HL-60/S4 (cell line): ENCODE measurements around the gene DUS4L.

ENCODE experiments used
- in situ Hi-C: fragments of 300-500 bp; cut with MboI; formaldehyde crosslinking; loops from 2 replicates; pipeline ENCODE4 v1.14.3; 2022; ENCODE audit warnings: low sequenced_read_pairs

DUS4L gene

DNA sequence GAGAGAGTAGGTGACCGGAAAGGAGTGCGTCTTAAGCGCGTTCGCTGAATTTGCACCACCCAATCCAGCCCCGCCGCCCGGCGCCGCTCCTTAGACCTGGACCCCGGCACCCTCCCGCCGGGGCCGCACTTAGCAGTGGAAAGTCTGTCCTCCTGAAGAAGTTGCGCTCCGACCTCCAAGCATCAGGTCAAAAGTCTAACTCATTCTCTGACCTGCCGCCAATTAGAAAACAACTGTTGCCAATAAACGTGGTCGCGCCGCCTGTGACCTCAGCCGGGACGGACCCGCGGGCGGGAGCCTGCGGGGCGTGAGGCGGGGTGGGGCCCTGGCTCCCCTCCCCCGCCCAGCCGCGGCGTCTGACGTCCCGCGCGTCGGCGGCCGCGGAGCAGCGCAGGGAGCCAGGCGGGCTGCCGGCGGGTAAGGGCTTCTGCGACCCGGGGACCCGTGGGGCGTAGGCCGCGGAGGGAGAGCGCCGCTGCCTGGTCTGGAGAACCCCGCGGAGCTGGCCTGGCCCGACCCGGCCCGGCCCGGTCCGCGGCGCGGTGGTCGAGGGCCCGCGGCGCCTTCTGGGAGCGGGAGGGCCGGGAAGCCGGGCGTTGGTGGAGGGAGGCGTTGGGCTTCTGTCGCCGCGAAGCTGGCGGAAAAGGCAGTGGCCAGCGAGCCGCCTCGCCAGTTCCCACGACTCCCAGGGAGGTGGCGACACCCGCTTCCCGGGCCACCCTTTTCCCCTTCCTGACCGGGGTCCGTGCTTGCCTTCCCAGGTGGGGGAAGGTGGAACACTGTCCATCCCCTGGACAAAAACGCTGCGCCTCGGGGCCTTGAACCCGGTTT is 16.3 kb downstream of the DUS4L start, which contains the start of gene BCAP29:
TSS of gene BCAP29 (plus strand) at position 362 of the 831 bp plus-strand sequence. CDS start 527 bp downstream, outside the sequence.
- in situ Hi-C loops, result no loop called here

DNA sequence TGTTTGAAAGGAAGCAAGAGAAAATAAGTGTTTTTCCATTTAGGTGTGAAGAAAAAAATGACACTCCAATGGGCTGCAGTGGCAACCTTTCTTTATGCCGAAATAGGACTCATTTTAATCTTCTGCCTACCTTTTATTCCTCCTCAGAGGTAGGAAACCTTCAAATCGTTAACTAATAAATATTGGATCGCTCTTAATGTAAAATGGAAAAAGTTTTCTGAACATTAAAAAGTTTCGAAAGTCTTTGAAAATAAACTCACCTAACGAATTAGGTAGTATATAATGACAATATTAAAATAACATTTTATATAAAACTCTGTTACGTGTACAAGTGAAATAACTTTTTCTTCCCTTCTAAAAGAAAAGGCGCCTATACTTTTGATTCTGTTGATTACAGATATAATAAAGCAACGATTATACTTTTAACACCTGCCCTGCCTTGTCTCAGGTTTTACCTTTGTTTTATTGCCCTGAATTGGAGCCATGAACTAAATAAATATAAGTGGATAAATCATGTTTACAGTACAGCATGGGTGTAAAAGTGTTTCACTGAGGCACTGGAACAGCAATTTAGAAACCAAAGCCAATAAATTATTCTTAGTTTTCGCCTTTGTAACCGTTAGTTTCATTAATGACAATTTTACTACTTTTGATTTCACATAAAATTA is 17.1 kb downstream of the DUS4L start:
- in situ Hi-C loops, result no loop called here

DNA sequence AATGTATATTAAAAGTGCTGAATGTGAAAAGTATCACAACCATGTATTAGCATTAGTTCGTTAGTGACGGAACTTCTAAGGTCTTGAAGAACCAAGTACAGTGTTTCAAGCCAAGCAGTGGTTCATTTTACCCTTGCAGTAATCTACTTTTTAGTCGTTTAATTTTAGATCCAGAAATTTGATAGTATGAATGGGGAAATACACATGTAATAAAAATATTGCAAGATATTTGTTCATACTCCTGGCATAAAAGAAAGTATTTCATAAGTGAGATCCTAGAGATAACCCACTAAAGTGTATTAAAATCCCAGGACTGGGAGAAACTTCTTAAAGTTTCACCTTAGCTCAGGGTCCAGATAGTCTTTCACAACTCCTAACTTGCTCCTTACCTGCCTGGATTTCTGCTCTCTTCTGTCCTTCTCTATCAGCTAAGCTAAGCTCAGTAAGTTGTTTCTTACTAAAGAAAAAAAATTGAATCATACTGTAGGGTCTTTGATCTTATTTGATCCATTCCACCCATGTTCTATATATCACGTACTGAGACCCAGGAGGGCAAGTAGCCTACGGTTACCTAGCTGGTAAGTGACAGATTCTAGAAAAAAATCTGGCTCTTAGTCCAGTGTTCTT is 17.7 kb downstream of the DUS4L start:
- in situ Hi-C loops, result no loop called here

DNA sequence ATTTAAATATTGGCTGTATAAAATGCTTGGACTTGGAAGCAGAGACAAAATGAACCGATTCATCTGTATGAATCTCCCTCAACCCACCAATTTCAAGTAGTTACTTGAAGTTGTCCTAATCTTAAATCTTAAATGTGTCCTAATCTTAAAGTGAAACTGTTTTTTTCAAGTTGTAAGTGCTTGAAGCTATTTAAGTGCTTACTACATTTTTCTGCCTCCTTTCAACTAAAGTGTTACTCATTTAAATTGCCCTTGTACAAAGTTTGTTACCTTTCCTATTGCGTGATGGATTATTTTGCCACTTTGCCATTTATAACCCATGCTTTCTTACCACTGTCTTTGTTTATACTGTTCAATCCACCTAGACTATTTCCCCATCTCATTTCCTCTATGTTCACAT is 19.1 kb downstream of the DUS4L start:
- in situ Hi-C loops, result no loop called here

DNA sequence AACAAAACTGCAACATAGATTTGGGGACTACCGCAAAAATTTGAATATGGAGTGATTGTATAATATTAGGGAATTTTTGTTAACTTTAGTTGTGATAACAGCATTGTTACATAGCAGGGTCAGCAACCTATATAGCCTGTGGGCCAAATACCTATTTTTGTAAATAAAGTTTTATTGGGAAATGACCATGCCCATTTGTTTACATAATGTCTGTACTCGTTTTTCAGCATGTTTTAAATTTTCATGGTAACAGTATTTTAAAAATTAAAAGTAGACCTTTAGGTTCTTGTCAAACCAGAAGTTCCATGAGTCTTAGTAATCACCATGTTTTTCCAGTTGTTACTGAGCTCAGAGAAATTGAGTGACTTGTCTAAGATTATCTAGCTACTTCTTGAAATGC is 20.9 kb downstream of the DUS4L start:
- in situ Hi-C loops, result no loop called here

DNA sequence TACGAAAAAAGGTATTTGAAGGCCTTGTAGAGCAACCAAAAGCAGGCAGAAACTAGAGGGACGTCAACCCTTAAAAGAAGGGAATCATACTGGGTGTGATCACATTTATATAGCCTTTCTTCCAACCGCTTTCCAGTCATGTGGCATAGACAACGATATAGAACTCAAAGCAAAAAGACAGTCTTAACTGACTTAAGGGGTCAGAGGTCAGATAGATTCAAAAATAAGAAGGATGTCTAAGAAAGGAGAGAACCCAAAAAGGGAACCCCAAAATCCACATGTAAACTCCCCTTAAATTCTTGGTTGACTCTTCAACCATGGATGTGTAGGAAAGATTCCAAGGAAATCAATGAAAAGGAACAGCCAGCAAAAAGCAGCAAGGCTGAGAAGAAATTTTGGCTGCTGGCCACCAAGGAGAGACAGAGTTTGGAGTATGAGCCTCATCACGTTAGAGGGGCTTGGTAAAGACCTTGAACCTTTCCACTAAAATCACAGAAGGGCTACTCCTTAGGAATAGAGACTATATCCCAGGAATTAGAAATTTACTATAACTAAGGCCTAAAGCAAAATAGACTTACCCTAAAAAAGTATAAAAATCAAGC is 24.9 kb downstream of the DUS4L start:
- in situ Hi-C loops, result no loop called here

DNA sequence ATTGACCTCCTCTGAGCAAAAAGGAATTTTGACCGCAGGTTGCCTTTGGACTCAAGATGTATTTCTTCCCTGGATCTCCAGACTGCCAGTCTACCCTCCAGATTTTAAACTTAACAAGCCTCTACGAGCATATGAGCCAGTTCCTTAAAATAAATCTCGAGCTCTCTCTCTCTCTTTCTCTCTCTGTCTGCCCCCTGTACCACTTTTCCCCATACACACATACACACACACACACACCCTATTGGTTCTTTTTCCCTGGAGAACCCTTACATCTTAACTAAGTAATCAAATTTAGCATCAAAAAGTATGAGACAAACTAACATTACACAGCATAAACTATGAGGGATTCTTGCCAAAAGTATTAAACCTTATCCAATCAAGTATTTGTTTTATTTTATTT is 27.6 kb downstream of the DUS4L start:
- in situ Hi-C loops, result no loop called here

DNA sequence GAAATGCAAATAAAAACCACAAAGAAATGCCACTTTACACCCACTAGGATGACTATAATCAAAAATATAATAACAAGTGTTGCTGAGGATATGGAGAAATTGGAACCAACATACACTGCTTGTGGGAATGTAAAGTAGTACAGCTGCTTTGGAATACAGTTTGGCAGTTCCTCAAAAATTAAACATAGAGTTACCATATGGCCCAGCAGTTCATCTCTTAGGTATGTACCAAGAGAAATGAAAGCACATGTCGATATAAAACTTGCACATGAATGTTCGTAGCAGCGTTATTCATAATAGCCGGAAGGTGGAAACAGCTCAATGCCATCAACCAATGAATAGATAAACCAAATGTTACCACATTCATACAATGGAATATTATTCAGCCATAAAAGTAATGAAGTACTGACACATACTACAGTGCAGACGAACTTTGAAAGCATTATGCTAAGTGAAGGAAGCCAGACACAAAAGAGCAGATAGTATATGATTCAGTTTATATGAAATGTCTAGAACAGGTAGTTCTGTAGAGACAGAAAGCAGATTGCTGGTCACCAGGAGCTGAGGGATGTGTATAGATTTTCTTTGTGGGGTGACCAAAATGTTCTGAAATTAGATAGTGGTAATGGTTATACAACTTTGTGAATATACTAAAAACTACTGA is 28.7 kb downstream of the DUS4L start:
- in situ Hi-C loops, result no loop called here

DNA sequence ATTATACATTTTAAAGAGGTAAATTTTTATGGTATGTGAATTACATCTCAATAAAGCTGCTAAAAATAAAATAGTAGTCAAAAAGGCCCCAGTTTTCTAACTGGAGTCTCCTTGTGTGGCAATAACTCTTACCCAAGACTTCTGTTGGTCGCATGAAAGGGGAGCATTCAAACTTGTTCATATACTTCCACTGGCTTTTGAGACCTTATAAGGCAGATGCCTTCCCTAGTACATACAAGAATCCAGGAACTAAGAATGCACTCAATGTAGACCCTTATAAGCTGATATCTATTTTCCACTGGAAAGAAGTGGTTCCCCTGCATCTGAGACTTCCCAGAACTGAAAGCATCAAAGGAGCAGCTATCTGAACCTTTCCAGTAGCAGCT is 29.2 kb downstream of the DUS4L start:
- in situ Hi-C loops, result no loop called here

DNA sequence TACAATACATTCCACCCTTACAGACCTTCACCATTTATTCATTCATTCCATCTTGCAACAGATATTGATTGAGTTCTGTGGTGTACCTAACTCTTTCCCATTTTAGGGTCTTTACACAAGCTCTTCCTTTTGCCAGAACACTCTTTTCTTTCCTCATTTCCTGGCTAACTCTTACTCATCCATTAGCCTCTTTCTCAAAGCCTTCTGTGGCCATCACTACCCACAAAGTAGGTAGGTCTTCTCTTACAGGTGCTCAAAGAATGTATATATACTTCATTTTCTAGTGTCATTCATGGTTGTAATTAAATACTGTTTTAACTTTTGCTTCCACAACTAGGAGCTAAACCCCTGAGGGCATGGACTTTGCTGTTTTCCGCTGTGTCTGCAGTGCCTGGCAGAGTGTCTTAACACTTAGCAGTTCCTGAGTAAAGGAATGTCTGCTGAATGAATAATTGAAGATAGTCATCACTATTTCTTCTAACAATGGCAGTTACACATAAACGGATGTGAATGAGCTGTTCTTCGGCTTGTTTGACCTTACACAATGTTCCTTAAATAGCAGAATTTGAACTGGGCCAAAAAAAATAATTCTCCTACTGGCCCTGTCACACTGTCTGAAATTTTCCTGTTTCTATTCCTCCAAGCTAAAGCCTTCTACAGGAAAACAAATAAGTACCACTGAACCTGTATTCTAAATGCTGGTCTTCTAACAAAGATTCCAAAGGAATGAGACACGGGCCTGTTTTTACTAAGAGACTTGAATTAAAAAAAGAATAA is 31.4 kb downstream of the DUS4L start:
- in situ Hi-C loops, result no loop called here

DNA sequence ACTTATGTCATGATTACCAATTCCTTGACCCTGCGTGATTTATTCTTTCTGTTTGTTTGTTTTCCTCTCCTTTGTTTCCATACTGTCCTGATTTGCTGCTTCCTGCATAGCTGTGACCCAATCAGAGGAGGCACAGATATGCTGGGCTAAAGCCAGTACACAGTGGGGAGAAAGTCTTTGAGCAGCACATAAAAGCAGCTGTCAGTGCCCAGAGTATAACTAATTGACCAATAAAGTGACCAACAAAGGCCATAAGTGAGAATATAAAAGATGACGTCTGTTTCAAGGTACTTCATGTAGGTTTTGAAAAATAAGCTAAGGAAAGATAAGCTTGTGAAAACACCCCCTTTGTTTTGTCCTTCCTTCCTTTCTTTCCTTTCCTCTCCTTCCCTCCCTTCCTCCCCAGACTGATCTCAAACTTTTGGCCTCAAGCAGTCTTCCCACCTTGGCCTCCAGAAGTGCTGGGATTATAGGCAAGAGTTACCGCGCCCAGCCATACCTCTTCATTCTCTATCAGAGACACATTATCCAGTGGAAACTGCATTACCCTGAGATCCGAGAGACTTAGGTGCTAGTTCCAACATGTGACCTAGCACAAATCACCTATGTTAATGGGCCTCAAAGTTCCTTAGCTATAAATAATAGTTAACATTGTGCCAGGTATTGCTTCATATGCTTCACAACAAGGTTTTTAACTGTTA is 33.3 kb downstream of the DUS4L start:
- in situ Hi-C loops, result no loop called here

DNA sequence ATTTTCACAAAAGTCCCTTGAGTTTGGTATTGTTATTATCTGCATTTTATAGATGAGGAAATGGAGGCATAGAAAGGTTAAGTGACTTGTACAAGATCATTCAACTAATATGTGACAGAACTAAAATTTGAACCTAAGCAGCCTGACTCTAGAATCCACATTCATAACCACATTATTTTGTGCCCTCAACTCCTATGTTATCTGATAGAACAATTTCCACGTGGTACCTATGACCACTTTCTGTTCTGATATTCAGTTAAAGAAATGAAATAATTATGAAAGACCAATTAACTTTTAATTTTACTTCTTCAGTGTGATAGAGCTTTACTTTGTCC is 33.8 kb downstream of the DUS4L start:
- in situ Hi-C loops, result no loop called here

DNA sequence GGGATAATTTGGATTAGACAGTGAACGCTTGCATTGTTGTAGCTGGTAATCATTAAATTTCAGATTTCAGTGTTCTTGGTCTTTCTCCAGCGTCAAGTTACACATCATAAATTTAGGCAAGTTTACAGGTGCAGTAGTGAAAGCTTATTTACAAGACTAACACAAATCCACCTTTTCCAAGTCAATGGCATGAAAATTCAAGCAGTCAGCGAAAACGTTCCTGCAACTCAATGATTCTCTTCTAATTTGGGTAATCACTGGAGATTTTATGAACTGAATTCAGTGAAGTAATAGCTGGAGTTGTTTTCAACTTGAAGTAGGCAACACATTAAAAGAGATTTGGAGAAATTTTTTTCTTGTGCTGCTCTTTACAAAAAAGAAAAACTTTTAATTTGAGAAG is 34.2 kb downstream of the DUS4L start:
- in situ Hi-C loops, result no loop called here

DNA sequence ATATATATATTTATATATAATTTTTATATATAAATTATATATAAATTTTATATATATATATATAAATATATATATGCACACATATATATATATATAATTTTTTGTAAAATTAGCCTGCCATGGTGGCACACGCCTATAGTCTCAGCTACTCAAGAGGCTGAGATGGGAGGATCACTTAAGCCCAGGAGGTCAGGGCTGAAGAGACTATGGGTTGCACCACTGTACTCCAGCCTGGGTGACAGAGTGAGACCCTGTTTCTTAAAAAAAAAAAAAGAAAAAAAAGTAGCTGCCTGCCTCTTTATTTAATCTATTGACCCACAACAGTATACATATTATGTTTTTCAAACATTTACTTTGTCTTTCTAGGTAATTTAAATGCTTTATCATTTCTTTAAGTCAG is 35.5 kb downstream of the DUS4L start:
- in situ Hi-C loops, result no loop called here

DNA sequence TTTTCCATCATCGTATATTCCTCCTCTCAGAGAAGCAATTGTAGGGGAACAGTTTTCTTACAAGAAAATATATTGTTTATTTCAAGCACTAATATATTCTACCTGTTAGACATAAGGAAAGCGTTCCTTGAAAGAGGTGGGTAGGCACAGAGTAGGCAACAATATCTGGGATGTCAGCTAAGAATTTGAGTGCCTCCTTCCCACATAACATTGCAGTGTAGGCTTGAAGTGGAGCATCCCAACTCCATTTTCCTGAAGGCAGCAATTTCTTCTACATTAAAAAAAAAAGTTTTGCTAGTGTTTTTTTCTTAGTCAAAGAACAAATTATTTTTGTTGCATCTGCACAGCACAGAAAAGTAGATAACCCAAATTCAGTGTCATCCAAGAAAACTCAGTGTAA is 37.0 kb downstream of the DUS4L start:
- in situ Hi-C loops, result no loop called here

DNA sequence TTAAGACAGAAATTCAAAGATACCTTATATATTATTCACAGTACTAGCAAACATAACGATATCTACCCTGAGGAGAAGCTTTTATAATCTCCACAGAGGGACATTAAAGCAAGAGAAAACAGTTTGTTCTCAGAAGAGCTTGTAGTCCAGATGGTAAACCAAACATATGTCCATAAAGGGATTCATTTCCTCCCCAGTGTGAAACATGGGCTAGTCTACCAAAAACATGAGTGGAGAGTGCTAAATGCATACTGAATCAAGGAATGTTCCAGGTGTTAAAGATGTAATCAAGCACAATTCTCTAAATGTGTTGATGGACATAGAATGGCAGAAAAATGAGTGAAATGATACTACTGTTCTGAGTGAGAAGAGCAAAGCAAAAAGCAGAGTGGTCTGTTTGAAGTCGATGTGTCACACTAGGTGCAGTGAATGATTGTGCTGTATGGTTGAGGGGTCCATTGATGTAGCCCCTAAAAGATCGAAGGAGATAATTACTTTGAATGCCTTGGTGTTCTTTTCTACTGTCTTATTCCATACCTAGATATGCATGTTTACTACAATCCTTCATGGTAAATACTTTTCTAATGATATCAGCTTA is 41.5 kb downstream of the DUS4L start:
- in situ Hi-C loops, result no loop called here

DNA sequence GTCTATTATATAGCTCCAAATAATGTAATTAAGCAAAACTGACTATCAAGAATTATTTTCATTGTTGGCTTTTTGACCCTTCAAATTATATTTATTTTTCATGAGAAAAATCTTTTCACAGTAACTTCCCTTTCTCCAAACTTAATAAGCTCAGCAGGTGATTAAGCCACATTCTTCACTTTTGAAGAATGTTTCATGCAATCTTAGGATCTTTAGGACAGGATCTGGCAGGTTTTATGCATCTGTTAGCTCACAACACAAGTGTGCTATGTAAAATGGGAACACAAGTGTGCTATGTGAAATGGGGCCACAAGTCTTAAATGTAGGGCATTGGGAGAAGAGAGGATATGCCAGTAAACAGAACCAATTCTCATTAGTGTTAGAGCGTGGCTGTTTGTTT is 42.5 kb downstream of the DUS4L start:
- in situ Hi-C loops, result no loop called here

DNA sequence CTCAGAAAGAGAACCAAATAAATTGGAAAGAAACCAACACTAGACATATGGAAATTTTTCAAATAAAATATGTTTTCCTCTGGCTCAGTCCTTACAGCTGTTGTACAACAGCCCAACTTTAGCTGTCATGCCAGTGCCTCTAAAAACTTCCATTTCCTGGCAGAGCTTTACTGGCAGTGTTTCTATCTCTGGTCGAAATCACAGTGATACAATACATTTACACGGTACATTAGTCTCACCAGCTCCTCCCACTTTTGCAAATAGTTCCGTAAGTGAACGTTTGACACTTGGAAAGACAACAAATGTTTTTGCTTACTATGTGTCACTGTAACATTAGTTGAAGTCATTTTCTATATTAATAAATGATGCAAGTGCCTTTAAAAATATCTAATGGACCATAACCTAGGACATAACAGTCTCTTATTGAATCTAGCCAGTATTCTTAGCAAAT is 46.1 kb downstream of the DUS4L start:
- in situ Hi-C loops, result no loop called here

DNA sequence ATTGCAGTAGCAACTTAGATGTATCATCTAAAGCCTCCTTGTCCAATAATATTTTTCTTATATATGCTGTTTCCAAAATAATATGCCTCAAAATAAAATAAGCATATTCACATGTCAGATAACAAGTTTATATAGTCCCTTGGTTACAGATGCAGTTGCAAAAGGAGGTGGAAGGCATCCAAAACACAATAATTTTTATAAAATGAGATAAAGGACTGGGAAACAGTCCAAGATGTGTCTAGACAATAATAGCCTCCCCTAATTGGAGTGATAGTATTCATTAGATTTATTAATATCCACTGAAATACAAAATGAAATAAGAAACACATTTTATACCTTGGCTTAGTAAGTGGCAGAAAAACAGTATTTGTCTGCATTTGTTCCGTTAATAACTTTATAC is 46.6 kb downstream of the DUS4L start:
- in situ Hi-C loops, result no loop called here
